Limb (tissue), 2 donors: Measurements from ENCODE around the gene THBS1.

Source experiments
- DNase-seq, 2 donors: peaks; one replicate each; pipeline ENCODE4 v3.0.0-alpha.2; 2016; ENCODE audit errors: extremely low spot score in 2 of 2

THBS1 gene

DNA sequence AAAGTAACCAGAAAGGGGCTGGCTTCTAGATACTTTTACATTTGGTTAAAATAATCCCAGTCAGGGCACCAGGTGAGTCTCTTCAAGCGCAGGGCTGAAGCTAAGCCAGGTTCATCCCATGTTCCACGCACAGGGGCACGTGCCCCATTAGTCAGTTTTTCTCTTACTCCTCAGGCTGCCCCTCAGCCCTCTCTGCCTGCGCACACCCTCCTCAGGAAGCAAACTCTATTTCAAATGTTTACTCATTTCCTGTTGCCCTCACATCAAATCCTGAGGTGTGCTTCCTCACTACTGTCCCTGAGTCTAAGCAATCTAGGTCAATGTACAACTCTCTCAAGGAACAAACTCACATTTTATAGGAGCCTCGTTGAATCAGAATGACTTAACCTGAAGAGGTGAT is 48.5 kb downstream of the THBS1 start:
- no peak for DNase-seq

- DNase-seq = no peak
These were observed 49.0 kb downstream of the THBS1 start for GRCh38 chr15:39629906-39630305.

GRCh38 chr15:39631357-39631756 is 50.5 kb downstream of the THBS1 start:
- no peak for DNase-seq

GRCh38 chr15:39638041-39638440 is 57.2 kb downstream of the THBS1 start:
- no peak for DNase-seq

GRCh38 chr15:39639037-39639436 is 58.2 kb downstream of the THBS1 start:
- DNase-seq = no peak

DNA sequence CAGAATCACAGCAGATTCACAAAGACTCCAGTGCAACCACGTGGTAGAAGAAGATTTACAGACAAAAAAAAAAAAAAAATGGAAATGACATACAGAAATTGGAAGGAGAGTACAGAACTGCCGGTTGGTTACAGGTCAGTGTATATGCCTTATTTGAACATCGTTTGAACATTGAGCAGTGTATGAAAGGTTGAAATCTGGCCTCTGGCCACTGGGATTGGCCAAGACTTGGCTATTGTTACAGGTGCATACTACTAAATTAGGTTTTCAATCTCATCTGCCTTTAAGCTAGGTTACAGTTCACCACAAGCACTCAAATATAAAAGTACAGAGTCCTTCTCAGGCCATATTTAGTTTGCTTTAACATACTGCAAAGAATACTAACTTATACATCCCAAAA is 59.8 kb downstream of the THBS1 start:
- DNase-seq = no peak

DNA sequence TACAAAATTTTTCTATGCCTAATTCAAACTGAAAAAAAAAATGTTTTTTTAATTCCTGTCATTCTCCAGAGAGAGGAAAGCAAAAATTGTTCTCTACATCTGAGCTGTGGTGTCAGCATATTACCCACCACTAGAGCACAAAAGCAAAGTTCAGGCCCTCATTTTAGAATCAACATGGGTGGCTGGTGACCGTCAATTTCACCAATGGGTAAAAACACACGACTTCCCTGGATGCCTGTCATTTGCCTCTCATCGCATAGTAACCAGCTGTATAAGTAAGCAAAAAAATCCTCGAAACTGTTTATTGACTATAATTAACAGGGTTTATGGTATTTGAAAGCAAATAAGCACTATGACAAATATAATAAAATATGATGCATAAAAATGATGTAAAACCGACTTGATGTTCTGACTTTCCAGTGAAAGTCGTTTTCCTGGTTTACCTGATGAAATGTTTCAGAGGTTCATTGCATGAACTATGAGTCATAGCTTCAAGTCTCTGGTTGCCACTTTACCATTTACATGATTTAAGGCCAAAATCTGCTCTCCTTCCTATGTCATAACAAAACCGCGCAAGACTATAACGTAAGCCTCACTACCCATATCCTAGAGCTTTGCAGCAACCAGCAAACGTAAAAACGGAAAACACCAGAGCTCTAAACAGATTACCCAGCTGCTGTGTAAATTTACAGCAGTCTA is 60.5 kb downstream of the THBS1 start:
- DNase-seq = no peak

DNA sequence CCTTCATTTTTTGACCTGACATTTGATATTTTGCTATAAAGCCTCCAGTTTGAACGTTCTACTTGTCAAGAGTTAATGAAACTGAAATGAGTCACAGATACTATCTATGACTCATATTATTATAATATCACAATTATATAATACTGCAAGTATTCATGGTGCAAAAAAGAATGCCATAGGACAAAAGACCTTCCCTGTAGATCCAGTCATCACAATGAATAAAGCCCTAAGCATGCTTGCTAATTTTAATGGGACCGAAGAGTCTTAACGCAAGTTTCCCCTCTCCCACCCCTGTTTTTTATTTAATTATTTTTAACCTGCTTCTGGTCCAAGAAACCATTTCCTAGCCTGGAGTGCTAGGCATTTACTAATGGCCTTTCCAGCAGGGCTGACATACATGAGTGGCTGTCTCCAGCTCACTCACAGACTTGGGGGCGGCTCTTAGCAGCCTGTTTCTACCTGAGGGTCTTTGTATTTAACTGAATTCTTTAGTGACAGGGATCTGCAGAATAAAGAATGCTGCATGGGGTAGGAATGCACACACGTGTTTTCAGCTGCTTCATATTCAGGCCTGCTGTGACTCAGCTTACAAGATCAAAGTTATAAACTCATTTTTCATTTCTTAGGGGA is 61.2 kb downstream of the THBS1 start:
- DNase-seq = no peak

GRCh38 chr15:39643727-39644126 is 62.8 kb downstream of the THBS1 start:
- DNase-seq = no peak

GRCh38 chr15:39644136-39644535 is 63.3 kb downstream of the THBS1 start:
- no peak for DNase-seq

DNA sequence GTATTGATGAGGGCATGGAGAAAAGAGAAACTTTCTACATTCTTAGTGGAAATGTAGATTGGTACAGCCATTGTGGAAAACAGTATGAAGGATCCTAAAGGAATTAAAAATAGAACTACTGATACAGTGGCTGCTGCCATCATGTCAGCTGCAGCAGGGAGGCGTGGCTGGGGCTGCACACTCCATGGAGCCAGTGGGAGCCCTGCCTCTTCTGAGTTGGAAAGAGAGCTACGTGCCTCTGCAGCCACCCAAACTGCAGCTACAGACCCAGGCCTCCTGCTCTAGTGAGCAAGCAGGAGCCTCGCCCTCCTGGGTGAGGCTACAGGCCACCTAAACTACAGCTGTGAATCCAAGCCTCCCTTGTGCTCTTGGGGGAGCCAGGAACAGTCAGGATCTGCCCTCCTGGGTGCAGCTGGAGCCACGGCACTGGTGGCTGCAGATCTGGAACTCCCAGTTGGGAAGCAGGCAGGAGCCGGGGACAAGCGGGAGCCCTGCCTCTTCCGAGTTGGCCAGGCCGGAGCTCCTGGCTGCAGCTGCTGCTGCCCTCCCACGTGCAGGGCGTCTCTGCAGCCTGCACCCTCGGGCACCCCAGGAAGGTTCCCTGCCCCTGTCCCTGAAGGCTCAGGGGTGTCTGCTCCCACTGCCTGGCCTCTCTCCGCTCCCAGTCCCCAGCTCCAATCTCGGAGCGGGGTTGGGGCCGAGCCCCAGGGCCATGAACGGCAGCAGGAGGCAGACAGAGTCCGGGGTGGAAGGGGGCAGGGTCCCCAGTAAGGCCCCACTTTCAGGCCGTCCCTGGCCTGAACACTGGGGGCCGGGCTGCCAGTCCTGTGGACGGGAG is 64.5 kb downstream of the THBS1 start:
- no peak for DNase-seq

DNA sequence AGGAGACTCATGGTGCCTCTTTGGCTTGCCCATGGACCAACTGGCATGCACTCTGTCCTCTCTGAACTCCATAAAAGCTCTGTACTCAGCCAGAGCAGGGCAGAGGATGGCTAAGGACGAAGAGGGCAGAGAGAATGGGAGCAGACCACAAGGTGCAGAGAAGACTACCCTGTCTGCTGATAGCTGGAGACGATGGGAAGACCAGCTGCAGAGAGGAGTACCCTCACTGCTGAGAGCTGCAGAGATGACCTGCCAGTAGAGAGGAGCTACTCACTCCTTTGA is 65.0 kb downstream of the THBS1 start:
- no peak for DNase-seq

DNA sequence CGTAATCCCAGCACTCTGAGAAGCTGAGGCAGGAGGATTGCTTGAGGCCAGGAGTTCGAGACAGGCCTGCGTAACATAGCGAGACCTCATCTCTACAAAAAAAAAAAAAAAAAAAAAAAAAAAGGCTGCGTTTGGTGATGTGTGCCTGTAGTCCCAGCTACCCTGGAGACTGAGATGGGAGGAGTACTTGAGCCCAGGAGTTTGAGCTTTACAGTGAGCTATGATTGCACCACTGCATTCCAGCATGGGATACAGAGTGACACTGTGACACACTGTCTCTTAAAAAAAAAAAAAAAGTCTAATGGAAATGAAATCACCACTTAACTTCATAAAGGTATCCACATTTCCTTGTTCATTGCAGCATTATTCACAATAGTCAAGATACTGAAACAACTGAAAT is 65.5 kb downstream of the THBS1 start:
- no peak for DNase-seq
